DMS53 treated with DMSO at 0.1 percent for 48 hours (cell line): ENCODE results near the gene SCN8A.

Experiments
- DNase-seq: peaks from one replicate; lab custom pipeline; 2025; ENCODE audit not compliant: unreplicated experiment; lab: John Stamatoyannopoulos, UW

The SCN8A gene

DNA sequence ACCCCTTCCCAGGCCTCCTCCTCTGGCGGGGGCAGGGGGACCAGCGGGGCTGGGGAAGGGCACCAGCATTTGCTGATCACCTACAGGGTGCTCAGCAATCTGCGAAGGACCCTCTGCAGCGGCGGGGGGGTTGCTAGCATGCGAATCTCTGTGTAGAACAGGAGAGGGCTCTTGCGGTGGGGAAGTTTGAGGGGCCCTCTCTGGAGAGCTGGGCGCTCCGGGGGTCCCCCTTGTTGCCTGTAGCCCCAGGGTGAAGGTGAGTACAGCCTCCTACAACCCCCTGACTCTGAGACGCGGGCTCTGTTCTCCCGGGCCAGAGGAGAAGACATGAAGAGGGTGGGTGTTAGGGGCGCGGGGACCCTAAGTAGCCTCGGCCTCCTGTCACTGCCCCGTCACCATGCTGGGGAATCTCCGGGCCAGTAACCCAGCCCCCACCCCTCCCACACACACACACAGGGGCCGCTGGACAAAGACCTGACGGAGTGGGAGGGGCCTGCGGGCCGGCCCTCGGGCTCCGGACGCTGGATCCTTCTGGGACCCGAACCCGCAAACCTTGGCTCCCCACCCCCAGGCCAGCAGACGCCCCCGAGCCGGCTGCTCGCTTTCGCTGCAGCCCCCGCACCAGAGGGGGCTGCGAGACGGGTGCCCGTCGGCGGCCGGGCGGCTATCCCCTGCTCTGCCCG lies 256.8 kb downstream of the SCN8A start:
- no peak for DNase-seq

GRCh38 chr12:51848326-51848727 lies 257.3 kb downstream of the SCN8A start, which contains the start of gene FIGNL2:
Gene FIGNL2 (minus strand): TSS chr12:51848718. CDS start chr12:51822413, 26,305 bp downstream.
- no peak for DNase-seq

- DNase-seq, result no peak
Observed at GRCh38 chr12:51848841-51849735, 258.1 kb downstream of the SCN8A start.

- no peak for DNase-seq
Observed at GRCh38 chr12:51850081-51850964, 259.3 kb downstream of the SCN8A start.

DNA sequence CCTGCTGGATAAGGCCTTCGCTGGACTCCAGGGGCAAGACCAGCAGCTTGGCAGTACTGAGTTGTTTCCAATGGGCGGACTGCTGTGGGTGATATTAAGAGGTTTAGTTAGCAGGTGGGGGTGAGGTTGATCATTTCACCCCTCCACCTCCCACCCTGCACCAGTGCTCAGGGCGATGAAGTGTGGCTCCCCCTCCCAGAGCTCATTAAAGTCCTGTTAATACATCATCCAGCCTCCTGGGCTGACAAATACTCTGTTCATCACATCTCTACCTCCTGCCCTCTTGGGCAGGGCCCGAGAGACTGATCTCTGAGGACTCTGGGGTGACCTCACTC lies 259.9 kb downstream of the SCN8A start:
- no peak for DNase-seq

DNA sequence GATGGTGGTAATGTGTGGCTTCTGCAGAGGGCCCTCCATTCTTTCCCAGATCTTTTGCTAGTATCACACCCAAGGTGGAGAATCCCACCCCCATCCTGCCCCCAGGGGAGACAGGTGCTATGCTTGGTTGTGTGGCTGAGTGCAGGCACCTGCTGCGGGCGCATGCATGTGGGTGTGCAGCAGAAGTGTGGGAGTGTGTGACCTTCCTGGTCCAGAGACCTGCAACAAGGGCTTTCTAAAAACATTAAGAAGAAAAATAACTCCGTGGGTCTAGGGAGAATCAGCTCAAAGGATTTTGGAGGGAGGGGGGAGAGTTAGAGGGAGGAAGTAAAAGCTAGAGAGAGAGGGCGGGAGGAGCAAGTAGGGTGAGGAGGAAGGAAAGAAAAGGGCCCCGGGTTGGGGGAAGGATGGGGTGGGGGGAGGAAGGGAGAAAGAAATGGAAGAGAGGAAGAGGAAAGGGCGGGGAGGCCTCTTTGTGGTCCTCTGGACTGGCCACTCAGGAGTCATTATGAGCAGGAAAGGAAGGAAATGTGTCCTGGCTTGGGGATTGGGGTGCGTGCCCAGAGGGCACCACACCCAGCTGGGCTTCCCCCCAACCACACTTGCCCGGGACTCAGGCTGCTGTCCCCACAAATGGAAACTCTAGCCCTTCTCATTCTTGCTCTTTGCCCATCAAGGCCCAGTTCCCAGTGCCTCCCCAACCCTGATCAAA lies 260.5 kb downstream of the SCN8A start:
- no peak for DNase-seq

DNA sequence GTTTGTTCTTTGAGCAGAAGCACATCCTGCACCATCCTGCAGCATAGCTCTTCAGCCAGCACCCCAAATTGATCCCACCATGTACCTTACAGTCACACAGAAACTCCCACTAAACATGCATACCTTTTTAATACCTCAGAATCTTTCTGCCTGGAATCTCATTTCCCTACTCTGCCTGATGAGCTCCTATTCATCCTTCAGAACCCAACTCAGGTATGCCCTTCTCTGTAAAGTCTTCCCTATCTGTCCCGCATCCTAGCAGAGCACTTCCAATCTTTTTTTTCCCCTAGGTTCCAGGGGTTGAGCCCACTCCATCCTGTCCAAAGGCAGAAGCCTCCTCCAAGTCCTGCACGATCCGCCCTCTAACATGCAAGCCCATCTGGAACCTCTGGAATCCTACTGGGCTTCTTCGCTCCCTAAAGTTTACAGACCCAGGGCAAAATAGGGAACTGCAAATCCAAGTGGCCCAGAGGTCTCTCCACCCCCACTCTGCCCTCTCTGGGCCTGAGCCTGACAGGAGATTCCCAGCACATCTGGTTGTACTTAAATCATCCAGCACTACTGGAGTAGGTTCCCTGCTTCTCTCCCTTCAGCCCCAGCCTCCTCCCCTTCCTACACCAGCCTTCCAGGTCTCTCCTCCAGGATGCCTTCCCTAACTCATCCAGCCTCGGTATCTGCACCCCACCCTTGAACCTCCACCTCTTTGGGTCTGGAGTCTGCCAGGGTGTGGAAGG lies 261.5 kb downstream of the SCN8A start:
- DNase-seq, result no peak

GRCh38 chr12:51855586-51856428 lies 264.8 kb downstream of the SCN8A start:
- no peak for DNase-seq

GRCh38 chr12:51860986-51861385 lies 270.0 kb downstream of the SCN8A start:
- no peak for DNase-seq
